Epithelial cell of esophagus (primary cell): Measurements from ENCODE around the gene FAM234B.

ENCODE experiments used
- DNase-seq: peaks from one replicate; pipeline ENCODE4 v3.0.0; 2010; ENCODE audit warnings: low read depth
- H3K4me3 ChIP-seq: 2 replicates; pipeline ENCODE4 v1.5.1; 2011; ENCODE audit warnings: mild to moderate bottlenecking, low read length, control low read depth
- CTCF ChIP-seq: IDR thresholded peaks from 2 replicates; pipeline ENCODE4 v1.5.1; 2011; ENCODE audit warnings: low read depth, mild to moderate bottlenecking, low read length, control low read depth, inconsistent platforms; ENCODE audit not compliant: insufficient read depth; ENCODE audit errors: missing control alignments

FAM234B gene

GRCh38 chr12:13044002-13044905 is at the start of gene FAM234B:
FAM234B (plus strand) TSS chr12:13044381; CDS start chr12:13044404, 23 bp downstream.
- peak; percentile 87 for DNase-seq
- TF ChIP-seq CTCF, result no peak
- H3K4me3 ChIP-seq, result peak within 1 kb of the TSS; percentile 85

GRCh38 chr12:12995088-12995487 is 49.1 kb upstream of the FAM234B start:
- TF ChIP-seq CTCF, result no peak
- no peak overlapping the region for H3K4me3 ChIP-seq
- DNase-seq, result no peak

- H3K4me3 ChIP-seq, result no peak overlapping the region
- TF ChIP-seq CTCF, result no peak
- DNase-seq, result no peak
Observed at GRCh38 chr12:12996209-12996608, 48.0 kb upstream of the FAM234B start.

GRCh38 chr12:12997156-12997555 is 47.0 kb upstream of the FAM234B start:
- no peak for DNase-seq
- no peak for TF ChIP-seq CTCF
- H3K4me3 ChIP-seq, result no peak overlapping the region

GRCh38 chr12:12997734-12998133 is 46.4 kb upstream of the FAM234B start:
- no peak for TF ChIP-seq CTCF
- no peak for DNase-seq
- H3K4me3 ChIP-seq, result no peak overlapping the region

- TF ChIP-seq CTCF, result no peak
- H3K4me3 ChIP-seq, result no peak overlapping the region
- no peak for DNase-seq
Observed at GRCh38 chr12:12998248-12998647, 45.9 kb upstream of the FAM234B start.
